ENCODE data around the gene COL9A3.

COL9A3 gene

GRCh38 chr20:62811320-62811719 is 5.5 kb upstream of the COL9A3 start:
- DNase-seq (ENCODE audit: low read depth, low spot score), result no peak

DNA sequence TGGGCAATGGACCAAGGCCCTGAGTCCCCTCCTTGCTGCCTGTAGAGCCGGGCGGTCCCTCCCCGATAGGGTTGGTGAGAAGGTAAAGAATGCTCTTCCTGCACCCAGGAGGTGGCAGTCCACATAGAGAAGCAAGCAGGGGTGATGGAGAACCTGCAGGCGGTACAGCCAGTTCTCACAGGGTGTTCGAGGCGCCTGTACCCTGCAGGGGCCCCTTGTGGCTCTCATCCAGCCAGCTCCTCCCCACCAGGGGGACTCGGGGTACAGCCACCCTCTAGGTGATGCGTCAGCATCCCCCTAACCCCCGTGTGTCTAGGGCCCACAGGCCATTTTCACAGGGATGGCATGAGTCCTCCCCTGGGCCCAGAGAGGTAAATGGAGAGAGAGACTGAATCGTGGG is 5.1 kb upstream of the COL9A3 start:
- no peak for DNase-seq (ENCODE audit: low read depth, low spot score)

DNA sequence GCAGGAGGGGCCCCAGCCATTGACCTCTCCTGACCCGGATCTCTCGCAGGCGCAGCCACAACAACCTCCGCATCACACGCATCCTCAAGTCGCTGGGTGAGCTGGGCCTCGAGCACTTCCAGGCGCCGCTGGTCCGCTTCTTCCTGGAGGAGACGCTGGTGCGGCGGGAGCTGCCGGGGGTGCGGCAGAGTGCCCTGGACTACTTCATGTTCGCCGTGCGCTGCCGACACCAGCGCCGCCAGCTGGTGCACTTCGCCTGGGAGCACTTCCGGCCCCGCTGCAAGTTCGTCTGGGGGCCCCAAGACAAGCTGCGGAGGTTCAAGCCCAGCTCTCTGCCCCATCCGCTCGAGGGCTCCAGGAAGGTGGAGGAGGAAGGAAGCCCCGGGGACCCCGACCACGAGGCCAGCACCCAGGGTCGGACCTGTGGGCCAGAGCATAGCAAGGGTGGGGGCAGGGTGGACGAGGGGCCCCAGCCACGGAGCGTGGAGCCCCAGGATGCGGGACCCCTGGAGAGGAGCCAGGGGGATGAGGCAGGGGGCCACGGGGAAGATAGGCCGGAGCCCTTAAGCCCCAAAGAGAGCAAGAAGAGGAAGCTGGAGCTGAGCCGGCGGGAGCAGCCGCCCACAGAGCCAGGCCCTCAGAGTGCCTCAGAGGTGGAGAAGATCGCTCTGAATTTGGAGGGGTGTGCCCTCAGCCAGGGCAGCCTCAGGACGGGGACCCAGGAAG is 4.5 kb upstream of the COL9A3 start:
- no peak for DNase-seq (ENCODE audit: low read depth, low spot score)

GRCh38 chr20:62812907-62813200 is 4.0 kb upstream of the COL9A3 start:
- DNase-seq (ENCODE audit: low read depth, low spot score), result no peak

GRCh38 chr20:62813588-62813987 is 3.3 kb upstream of the COL9A3 start:
- DNase-seq (ENCODE audit: low read depth, low spot score), result no peak

DNA sequence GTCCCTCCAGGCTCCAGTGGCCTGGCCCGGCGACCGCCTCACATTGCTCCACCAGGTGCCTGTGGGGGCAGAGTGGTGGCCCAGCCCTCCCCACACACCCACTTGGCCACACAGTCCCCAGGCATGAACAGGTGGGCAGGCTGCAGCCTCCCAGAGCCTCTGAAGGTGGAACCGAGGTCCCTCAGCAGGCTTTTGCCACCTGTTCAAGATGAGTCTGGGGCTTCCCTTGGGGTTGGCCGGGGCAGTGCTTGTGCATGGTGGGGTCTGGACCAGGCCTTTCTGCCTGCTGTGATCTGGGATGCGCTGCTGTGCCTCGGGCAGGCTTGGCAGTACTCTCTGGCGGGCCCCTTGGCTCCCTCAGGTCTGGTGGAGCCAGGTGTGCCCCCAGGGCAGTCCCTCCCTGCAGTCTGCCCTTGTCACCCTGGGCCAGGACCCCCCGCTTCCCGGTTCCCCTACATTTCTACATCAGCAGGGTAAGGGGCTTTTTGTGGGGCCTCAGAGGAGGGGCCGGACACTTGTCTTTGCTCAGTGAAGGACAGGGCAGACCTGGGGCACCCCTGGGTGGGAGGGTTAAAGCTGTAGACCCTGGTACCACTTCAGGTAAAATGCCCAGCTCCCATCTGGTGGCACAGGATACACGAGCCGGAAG is 2.7 kb upstream of the COL9A3 start:
- no peak for DNase-seq (ENCODE audit: low read depth, low spot score)

- no peak for DNase-seq (ENCODE audit: low read depth, low spot score)
These were observed 2.2 kb upstream of the COL9A3 start for GRCh38 chr20:62814709-62815065.

DNA sequence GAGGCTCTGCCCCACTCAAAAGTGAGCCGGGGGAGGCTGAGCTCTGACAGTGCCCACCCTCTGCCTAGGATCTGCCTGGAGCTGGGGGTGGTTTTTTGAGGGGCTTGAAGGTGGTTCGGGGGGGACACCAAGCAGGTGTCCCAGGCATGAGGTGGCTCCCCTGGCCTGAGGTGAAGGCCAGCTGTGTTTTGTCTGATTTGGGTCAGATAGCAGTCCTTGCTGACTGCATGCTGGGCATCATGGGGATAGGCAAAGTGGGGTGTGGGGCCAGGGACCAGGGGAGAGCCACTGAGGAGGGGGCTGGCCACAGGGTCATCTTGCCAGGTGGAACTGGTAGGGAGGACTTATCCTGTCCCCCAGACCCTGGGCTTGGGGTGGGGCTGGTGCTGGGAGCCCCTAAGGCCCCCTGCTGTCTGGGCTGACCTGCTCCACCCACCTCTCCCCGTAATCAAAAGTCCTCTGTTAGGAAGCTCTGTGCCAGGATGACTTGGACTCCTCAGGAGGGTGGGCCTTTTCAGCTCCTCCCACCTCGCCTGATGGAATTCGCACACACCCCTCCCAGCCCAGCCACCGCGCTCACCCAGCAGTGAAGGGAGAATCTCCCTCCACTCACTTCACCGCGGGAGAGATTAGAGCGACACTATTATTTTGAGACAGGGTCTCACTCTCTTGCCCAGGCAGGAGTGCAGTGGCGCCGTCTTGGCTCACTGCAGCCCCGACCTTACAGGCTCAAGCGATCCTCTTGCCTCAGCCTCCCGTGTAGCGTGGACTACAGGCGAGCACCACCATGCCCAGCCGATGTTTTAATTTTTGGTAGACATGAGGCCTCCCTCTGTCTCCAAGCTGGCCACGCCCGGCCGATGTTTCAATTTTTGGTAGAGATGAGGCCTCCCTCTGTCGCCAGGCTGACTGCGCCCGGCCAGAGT is 1.5 kb upstream of the COL9A3 start:
- no peak for DNase-seq (ENCODE audit: low read depth, low spot score)

DNA sequence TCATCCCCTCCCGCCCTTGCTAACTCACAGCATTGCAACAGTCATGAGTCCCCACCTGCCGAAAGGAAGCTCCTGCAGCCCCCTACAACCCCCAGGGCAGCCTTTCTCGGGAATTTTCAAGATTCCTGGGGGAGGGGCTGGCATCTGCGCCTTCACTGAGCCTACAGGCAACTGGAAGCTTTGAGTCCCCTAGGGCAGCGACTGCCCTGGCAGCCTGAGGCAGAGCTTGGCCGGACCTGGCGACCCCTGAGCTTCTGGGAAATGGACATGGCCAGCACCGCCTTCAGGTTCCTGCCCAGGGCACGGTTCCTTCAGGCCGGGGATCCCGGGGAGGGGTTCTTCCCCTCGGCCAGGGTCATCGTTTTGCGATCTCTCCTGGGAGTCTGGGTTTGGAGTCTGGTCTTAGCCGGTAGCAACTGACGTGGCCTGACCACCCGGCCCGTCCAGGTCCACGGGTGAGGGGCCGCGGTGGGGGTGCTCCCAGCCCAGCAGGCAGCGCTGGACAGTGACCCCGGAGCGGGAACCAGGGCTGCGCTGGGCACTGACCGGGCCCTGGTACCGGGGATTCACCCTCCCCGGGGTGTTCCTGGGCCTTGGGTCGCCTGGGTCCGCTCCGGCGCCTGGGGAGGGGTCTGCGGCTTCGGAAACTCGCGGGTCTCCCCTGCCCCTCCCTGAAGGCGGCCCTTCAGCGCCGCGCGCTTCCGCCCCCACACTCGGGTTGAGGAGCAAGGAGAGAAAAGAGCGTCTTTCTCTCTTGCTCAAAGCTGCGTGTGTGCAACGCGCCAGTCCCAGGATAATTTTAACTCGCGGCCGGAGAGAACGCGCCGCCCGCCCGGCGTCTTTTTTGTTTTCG is 593 bp upstream of the COL9A3 start:
- no peak for DNase-seq (ENCODE audit: low read depth, low spot score)

DNA sequence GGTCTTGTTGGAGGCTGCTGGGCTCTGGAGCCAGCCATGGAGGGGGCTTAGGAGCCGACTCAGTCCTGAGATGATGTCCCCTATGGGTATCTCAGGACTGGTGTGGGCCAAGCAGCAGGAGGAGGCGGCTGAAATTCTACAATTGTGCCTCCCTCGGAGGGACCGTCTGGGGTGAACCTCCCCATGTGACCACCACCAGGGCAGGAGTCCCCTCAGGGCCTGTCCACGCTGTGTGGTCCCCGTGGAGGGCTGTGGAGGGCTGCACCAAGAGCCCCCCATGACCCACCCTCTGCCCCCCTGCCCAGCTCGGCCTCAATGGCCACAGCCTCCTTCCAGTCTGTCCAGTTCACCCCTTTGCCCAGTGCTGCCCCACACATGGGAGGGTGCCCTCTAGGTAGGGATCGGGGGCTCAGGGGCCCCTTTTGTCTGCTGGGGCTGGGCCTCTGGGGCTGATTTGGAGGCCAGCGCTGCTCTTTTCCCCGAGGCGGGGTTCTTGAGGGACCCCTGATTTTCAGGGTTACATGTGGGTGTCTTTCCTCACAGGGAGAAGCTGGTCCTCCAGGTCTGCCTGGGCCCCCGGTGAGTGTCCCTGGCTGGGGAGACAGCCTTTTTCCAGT is 1.2 kb downstream of the COL9A3 start:
- no peak for DNase-seq (ENCODE audit: low read depth, low spot score)

- no peak for DNase-seq (ENCODE audit: low read depth, low spot score)
These were observed 2.0 kb downstream of the COL9A3 start for GRCh38 chr20:62818592-62819493.

GRCh38 chr20:62819494-62820174 is 2.8 kb downstream of the COL9A3 start:
- DNase-seq (ENCODE audit: low read depth, low spot score), result no peak

GRCh38 chr20:62820208-62820961 is 3.5 kb downstream of the COL9A3 start:
- DNase-seq (ENCODE audit: low read depth, low spot score), result no peak

- DNase-seq (ENCODE audit: low read depth, low spot score), result no peak
These were observed 4.3 kb downstream of the COL9A3 start for GRCh38 chr20:62820962-62821725.

- no peak for DNase-seq (ENCODE audit: low read depth, low spot score)
These were observed 4.9 kb downstream of the COL9A3 start for GRCh38 chr20:62821726-62822210.

GRCh38 chr20:62822239-62822787 is 5.5 kb downstream of the COL9A3 start:
- DNase-seq (ENCODE audit: low read depth, low spot score), result no peak

DNA sequence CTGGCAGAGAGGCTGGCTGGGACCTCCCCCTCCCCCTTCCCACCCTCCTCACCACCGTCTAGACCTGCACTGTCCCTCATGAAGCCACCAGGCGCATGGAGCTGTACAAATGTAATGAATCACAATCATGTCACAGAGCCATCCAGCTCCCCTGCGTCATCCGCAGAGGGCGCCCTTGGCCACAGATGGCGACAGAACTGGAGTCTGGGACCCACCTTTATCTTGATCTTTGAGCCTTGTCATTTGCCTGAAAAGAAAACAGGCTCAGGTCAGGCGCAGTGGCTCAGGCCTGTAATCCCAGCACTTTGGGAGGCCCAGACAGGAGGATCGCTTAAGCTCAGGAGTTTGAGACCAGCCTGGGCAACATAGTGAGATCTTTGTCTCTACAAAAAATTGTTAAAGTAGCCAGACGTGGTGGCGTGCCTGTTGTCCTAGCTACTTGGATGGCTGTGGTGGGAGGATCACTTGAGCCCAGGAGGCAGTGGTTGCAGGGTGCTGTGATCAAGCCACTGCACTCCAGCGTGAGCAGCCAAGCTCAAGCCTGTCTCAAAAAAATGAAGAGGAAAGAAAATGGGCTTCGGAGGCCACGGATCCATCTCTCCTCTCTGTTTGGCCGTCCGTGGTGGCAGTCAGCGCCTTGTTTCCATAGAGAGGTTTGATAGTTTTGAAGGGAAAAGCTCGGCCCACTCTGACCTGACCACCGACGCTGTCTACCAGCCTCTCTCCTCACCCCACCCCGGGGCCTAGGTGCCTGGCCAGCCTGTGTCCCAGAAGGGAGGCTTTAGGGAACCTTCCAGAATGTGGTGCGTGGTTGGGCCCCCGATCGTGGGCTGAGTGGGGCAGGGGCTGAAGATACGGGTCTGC is 6.2 kb downstream of the COL9A3 start:
- no peak for DNase-seq (ENCODE audit: low read depth, low spot score)

Data from iPS DF 19.7 (cell line).